Neutrophil (primary cell): ENCODE results near the gene ZBED4.

Source experiments
- H3K27ac ChIP-seq: fragments of 200-600 bp; sonication (generic); 2 replicates; pipeline ENCODE4 v1.5.1; 2016; ENCODE audit warnings: mild to moderate bottlenecking, moderate library complexity
- H3K27me3 ChIP-seq: fragments of 200-600 bp; sonication (generic); 2 replicates; pipeline ENCODE4 v1.6.0; 2016; ENCODE audit warnings: mild to moderate bottlenecking
- H3K36me3 ChIP-seq: fragments of 200-600 bp; sonication (generic); 2 replicates; pipeline ENCODE4 v1.5.1; 2017
- H3K4me1 ChIP-seq, 2 experiments: fragments of 200-600 bp in 1 of 2; sonication (generic) in 1 of 2; 1 replicate in 1 of 2; 2 replicates in 1 of 2; pipeline versions ENCODE4 v1.5.1 to v1.6.1; 2013 to 2016; ENCODE audit warnings: low read depth in 1 of 2, low read length in 1 of 2, mild to moderate bottlenecking in 1 of 2, moderate library complexity in 1 of 2; ENCODE audit not compliant: control insufficient read depth in 1 of 2, insufficient read depth in 1 of 2
- H3K4me3 ChIP-seq, 2 experiments: fragments of 200-600 bp in 1 of 2; sonication (generic) in 1 of 2; 1 replicate in 1 of 2; 2 replicates in 1 of 2; pipeline ENCODE4 v1.5.1; 2013 to 2016; ENCODE audit warnings: low read depth in 1 of 2, low read length in 1 of 2, mild to moderate bottlenecking in 1 of 2, moderate library complexity in 1 of 2
- H3K9me3 ChIP-seq: fragments of 200-600 bp; sonication (generic); 2 replicates; pipeline ENCODE4 v1.5.1; 2016
- TF ChIP-seq, protein P1 (sequence below): fragments of 200-600 bp; sonication (generic); IDR thresholded peaks from 2 replicates; pipeline ENCODE4 v1.5.1; 2016; ENCODE audit warnings: antibody characterized with exemption

The ZBED4 gene

DNA sequence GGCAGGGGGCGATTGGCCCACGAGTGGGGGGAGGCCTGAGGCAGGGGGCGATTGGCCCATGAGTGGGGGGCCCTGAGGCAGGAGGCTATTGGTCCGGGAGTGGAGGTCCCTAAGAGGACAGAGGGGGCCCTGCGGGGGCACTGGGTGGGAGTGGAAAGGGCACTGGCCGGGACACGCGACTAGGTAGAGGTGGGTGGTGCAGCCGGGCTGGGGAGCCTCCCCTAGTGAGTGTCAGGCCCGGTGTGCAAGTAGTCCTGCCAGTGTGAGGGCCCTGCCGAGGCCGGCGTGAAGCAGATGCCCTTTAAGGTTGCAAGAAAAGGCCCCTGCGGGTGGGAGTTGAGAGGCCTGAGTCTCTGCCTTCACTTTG is 25.1 kb upstream of the ZBED4 start:
- H3K4me3 ChIP-seq, result no peak overlapping the region
- H3K27me3 ChIP-seq, result no peaks in the 10 kb centered on the region
- peaks cover 5% of the 10 kb centered on the region for H3K36me3 ChIP-seq
- TF ChIP-seq, protein P1, sequence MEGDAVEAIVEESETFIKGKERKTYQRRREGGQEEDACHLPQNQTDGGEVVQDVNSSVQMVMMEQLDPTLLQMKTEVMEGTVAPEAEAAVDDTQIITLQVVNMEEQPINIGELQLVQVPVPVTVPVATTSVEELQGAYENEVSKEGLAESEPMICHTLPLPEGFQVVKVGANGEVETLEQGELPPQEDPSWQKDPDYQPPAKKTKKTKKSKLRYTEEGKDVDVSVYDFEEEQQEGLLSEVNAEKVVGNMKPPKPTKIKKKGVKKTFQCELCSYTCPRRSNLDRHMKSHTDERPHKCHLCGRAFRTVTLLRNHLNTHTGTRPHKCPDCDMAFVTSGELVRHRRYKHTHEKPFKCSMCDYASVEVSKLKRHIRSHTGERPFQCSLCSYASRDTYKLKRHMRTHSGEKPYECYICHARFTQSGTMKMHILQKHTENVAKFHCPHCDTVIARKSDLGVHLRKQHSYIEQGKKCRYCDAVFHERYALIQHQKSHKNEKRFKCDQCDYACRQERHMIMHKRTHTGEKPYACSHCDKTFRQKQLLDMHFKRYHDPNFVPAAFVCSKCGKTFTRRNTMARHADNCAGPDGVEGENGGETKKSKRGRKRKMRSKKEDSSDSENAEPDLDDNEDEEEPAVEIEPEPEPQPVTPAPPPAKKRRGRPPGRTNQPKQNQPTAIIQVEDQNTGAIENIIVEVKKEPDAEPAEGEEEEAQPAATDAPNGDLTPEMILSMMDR, result no peak
- no peak overlapping the region for H3K27ac ChIP-seq
- H3K4me1 ChIP-seq, result peaks cover 25 to 30% of the 10 kb centered on the region in 2 experiments
- H3K9me3 ChIP-seq, result no peaks in the 10 kb centered on the region

DNA sequence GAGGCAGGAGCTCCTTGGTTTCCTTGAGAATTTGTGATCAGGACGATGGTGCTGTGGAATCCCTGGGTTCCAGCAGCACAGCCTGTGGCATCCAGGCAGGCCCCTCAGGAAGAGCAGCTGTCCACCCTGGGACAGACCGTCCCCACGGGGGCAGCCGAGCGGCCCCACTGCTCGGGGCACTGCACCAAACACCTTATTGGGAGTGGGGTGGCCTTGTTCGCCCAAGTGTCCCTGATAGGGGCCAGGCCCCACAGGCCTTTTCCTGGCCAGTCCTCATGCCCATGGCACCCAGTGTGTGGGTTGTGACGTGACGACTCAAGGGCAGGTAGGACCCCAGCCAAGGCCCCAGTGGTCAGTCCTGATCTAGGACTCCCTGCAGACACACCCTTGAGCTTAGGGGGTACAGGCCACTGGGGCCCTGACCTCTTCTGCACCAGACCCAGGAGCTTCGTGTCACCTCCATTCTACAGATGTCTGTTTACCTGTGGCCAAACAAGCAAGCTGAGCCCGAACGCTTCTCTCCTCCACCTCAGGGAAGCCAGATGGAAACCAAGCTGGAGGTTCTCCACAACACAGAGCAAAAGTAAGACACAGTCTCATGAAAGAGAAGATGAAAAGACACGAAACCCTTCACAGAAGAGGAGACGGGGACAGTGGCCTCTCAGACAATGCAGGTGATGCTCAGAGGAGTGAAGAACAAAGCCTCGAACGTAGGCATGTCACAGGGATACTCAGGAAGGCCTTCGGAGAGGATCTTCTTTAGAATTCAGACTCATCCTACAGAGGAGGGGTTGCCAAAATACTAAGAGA is 24.4 kb upstream of the ZBED4 start:
- no peak overlapping the region for H3K4me3 ChIP-seq
- no peak overlapping the region for H3K27ac ChIP-seq
- TF ChIP-seq, protein P1, result no peak

DNA sequence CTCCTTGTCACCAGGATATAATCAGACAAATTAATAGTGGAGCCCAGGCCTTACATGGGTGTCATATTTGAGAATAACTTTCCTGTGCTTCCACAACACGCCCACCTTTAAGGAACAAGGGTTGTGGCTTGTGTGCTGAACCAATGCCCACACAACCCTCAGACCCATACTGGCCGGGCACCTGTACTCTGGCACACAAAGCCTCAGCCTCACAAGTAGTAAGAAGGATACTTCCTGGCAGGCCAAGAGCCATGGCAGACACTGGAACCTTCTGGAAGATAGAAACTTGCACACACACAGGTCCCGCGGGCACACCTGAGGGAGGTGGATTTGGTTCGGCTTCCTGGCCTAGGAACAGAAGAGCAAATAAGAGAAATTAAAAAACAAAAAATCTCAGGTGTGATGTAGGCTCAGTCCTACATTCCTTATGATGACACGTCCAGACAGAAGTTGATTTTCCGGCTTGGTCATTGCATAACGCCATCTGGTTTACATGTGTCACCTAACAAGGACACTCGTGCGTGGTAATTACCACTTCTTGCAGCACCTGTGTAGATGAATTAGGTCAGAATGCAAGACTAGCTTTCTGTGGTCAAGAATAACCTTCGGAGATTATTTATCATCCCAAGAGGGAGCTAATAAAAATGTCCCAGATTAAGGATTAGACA is 20.2 kb upstream of the ZBED4 start:
- H3K27ac ChIP-seq, result no peak overlapping the region
- no peaks in the 10 kb centered on the region for H3K36me3 ChIP-seq
- H3K27me3 ChIP-seq, result peaks cover 2% of the 10 kb centered on the region
- TF ChIP-seq, protein P1, result no peak
- H3K4me3 ChIP-seq, result no peak overlapping the region
- peaks cover 7 to 8% of the 10 kb centered on the region in 2 experiments for H3K4me1 ChIP-seq
- H3K9me3 ChIP-seq, result no peaks in the 10 kb centered on the region

More for the DNA sequence above, 24.4 kb upstream of the ZBED4 start:
- H3K27me3 ChIP-seq, result no peaks in the 10 kb centered on the region
- no peaks in the 10 kb centered on the region for H3K9me3 ChIP-seq
- H3K4me1 ChIP-seq, result peaks cover 27 to 34% of the 10 kb centered on the region in 2 experiments
- no peaks in the 10 kb centered on the region for H3K36me3 ChIP-seq

DNA sequence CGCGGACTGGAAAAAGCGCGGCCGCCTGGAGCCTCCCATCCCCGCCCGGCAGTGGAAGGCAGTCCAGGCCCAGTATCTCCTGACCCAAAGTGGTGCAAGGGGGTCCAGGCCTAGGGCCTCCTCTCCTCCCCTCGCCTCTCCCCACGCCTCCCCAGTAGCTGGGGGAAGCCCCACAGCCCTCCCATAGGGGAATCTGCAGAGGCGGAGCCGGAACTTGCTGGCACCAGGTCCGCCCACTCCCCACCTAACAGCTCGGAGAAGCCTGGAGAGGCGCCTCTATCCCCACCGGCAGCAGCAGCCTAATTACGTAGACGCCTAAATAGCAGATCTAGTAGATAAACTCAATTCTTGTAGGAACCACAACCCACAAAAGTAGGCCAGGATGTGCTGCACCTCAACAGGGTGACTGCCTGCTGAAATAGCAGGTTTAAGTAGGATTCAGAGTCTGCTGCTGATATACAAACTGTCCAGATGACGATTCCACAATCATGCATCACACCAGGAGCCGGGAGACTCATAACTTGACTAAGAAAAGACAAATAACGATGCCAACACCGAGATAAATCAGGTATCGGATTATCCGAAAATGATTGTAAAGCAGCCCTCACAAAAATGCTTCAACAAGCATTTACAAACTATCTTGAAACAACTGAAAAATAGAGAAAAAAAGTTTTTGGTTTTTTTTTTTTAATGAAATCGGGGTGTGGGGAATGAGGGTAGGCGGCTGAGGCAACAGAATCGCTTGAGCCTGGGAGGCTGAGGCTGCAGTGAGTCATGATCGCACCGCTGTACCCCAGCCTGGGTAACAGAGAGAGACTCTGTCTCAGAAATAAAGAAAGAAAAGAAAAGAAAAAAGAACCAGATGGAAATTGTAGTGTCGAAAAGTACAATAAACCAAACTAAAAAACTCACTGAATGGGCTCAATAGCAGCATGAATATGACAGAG is 14.6 kb upstream of the ZBED4 start:
- peaks cover 18% of the 10 kb centered on the region for H3K27me3 ChIP-seq
- H3K36me3 ChIP-seq, result no peaks in the 10 kb centered on the region
- TF ChIP-seq, protein P1, result no peak
- peak overlapping the region; percentile 32 to 45 for H3K4me3 ChIP-seq
- H3K27ac ChIP-seq, result no peak overlapping the region
- H3K4me1 ChIP-seq, result peaks cover 6% of the 10 kb centered on the region in 2 experiments
- no peaks in the 10 kb centered on the region for H3K9me3 ChIP-seq

DNA sequence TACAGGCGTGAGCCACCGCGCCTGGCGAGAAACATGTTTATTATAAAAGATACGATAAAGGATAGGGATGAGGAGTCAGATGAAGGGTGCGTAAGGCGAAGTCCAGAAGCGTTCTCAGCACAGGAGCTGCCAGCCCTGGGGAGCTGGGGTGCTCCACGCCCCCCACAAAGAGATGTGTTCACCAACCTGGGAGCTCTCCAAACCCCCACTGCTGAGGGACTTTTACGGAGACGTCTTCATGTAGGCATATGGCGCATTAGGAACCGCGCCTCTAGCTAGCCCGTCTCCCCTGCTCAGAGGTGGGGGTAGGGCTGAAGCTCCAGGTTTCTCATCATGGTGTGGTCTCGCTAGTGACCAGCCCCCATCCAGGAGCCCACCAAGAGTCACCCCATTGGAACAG is 8.4 kb upstream of the ZBED4 start:
- no peak overlapping the region for H3K27ac ChIP-seq
- TF ChIP-seq, protein P1, result no peak
- H3K9me3 ChIP-seq, result no peaks in the 10 kb centered on the region
- H3K4me3 ChIP-seq, result no peak overlapping the region
- no peaks in the 10 kb centered on the region for H3K36me3 ChIP-seq
- peaks cover 11 to 19% of the 10 kb centered on the region in 2 experiments for H3K4me1 ChIP-seq
- peaks cover 4% of the 10 kb centered on the region for H3K27me3 ChIP-seq
